Measurements from ENCODE around the gene FAF1. TPM values are rescaled to one million over a fixed set of nuclear protein-coding genes. Genes with fewer than 3 reads are reported as not detected.

FAF1 gene
- total and polyA plus RNA-seq, 9 of the 15 experiments (the other 6 are each of a cell fraction or from before 2014, with no cell fraction given), result 48.7 to 225 (median 118) TPM

DNA sequence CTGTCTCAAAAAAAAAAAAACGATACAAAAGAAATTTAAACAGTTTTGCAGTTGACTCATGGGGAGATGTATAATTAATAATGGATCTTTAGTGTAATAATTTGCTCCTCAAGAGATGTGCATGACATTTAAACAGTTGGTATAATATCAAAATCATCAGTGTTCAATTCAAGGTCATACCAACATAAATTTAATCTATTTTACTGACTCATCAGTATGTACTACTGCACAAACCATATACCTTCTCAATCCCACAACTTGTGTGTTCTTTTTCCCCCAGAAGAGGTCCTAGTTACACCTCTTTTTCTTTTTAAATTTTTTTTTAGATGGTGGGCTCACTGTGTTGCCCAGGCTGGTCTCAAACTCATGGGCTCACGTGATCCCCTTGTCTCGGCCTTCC is 33.6 kb upstream of the FAF1 start:
- FAIRE-seq (no peak), ATAC-seq (no peak), DNase-seq (ENCODE audit: extremely low read depth in 1 of 4, low spot score in 3 of 4) (no peak)
- H3K27me3 ChIP-seq (ENCODE audit: control insufficient read depth in 2 of 2, insufficient read depth in 2 of 2, low read length in 2 of 2), result no peaks in the 10 kb centered on the region
- 71% methylated on average over 3 of the region's 3 CpGs for WGBS (ENCODE audit: insufficient coverage, low coverage, missing lambda C conversion rate)
- H3K4me3 ChIP-seq, result no peak overlapping the region
- no peak overlapping the region for H3K27ac ChIP-seq (ENCODE audit: extremely low read depth, low read depth, low read length)
- H3K9me3 ChIP-seq (replicated peaks; ENCODE audit: control insufficient read depth, insufficient read depth, low read depth, low read length), result no peaks in the 10 kb centered on the region; the same call in 1 of the 2 replicates
- H3K9me1 ChIP-seq (ENCODE audit: control insufficient read depth, insufficient read depth, low read length), result no peaks in the 10 kb centered on the region
- H2AFZ ChIP-seq (ENCODE audit: low read depth, low read length), result no peak overlapping the region
- CTCF ChIA-PET (ENCODE audit: low intra/inter-chr PET ratio), result no interaction called here
- H3K4me2 ChIP-seq (ENCODE audit: insufficient read depth, low read length), result no peak overlapping the region
- no peaks in the 10 kb centered on the region for H3K4me1 ChIP-seq (replicated peaks in 1 of 2; ENCODE audit: control insufficient read depth in 2 of 2, insufficient read depth in 2 of 2, low read length in 2 of 2)
- intact Hi-C loops (cut with micrococcal nuclease), result no loop called here
- in situ Hi-C loops (cut with MboI), result no loop called here
- BruUV-seq (replicated peaks), result no TSS peak
- no peaks in the 10 kb centered on the region for H3K36me3 ChIP-seq (ENCODE audit: control insufficient read depth, insufficient read depth, low read length)
- no peaks in the 10 kb centered on the region for H3K79me2 ChIP-seq (ENCODE audit: control insufficient read depth, insufficient read depth, low read length)
- no peak overlapping the region for H3K9ac ChIP-seq (ENCODE audit: insufficient read depth in 1 of 2, low read depth in 2 of 2, low read length in 2 of 2)
- TF ChIP-seq ZSCAN29 (IDR thresholded peaks at IDR 0.05) (no peak), KAT2B (IDR thresholded peaks at IDR 0.05; ENCODE audit: low read depth, low read length) (no peak), MAFG (tag; conservative IDR thresholded peaks at IDR 0.05) (0 out of 2 replicates have a peak, but pooled peaks have one; percentile 16), ZNF316 (IDR thresholded peaks at IDR 0.05) (peak; percentile 77), MECOM (CRISPR knock-in tag; IDR thresholded peaks at IDR 0.05) (no peak), C11orf30 (IDR thresholded peaks at IDR 0.05; ENCODE audit: low read depth) (peak; percentile 59)
- TF ChIP-seq, protein P1, sequence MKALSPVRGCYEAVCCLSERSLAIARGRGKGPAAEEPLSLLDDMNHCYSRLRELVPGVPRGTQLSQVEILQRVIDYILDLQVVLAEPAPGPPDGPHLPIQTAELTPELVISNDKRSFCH (CRISPR knock-in tag; IDR thresholded peaks at IDR 0.05), result no peak
- TF ChIP-seq, protein P1 (tag; IDR thresholded peaks at IDR 0.05), result no peak
- POLR2A ChIA-PET, result no interaction called here
- no peaks in the 10 kb centered on the region for H4K20me1 ChIP-seq (replicated peaks; ENCODE audit: control insufficient read depth, insufficient read depth, low read length)

All from K562 (cell line).